GM23248 (cell line): Measurements from ENCODE around the gene AHI1. TPM values are rescaled to one million over a fixed set of nuclear protein-coding genes. Genes with fewer than 3 reads are reported as not detected.

Experiments
- DNase-seq: peaks from one replicate; pipeline ENCODE4 v3.0.0-alpha.2; 2015
- H2AFZ ChIP-seq: fragments of 200-600 bp; sonication (generic); 2 replicates; pipeline ENCODE4 v1.6.1; 2016; ENCODE audit warnings: antibody characterized with exemption
- H3F3A ChIP-seq: fragments of 200-600 bp; sonication (generic); 2 replicates; pipeline ENCODE4 v1.6.1; 2016; ENCODE audit warnings: mild to moderate bottlenecking, antibody characterized with exemption, mixed run types; ENCODE audit not compliant: insufficient read depth
- H3K27ac ChIP-seq: fragments of 200-600 bp; sonication (generic); 2 replicates; pipeline ENCODE4 v1.5.1; 2016; ENCODE audit warnings: mild to moderate bottlenecking
- H3K27me3 ChIP-seq: fragments of 200-600 bp; sonication (generic); replicated peaks from 2 replicates; pipeline ENCODE4 v1.6.1; 2016; ENCODE audit warnings: mild to moderate bottlenecking; ENCODE audit not compliant: insufficient read depth
- H3K36me3 ChIP-seq: fragments of 200-600 bp; sonication (generic); 2 replicates; pipeline ENCODE4 v1.6.1; 2016; ENCODE audit warnings: low read depth, mild to moderate bottlenecking
- H3K4me1 ChIP-seq: fragments of 200-600 bp; sonication (generic); 2 replicates; pipeline ENCODE4 v1.6.1; 2016; ENCODE audit warnings: mild to moderate bottlenecking; ENCODE audit not compliant: insufficient read depth
- H3K4me2 ChIP-seq: fragments of 200-600 bp; sonication (generic); one replicate; pipeline ENCODE4 v1.6.1; 2016; ENCODE audit warnings: mild to moderate bottlenecking; ENCODE audit not compliant: unreplicated experiment
- H3K4me3 ChIP-seq: fragments of 200-600 bp; sonication (generic); 2 replicates; pipeline ENCODE4 v1.5.1; 2016; ENCODE audit warnings: mild to moderate bottlenecking
- H3K79me2 ChIP-seq: fragments of 200-600 bp; sonication (generic); 2 replicates; pipeline ENCODE4 v1.6.1; 2016; ENCODE audit warnings: mild to moderate bottlenecking; ENCODE audit not compliant: insufficient read depth
- H3K9ac ChIP-seq: fragments of 200-600 bp; sonication (generic); 2 replicates; pipeline ENCODE4 v1.6.1; 2016; ENCODE audit warnings: mild to moderate bottlenecking
- H3K9me2 ChIP-seq: fragments of 200-600 bp; sonication (generic); 2 replicates; pipeline ENCODE4 v1.6.1; 2016; ENCODE audit warnings: mixed run types, mild to moderate bottlenecking, moderate library complexity; ENCODE audit not compliant: insufficient read depth
- H3K9me3 ChIP-seq: fragments of 200-600 bp; sonication (generic); one replicate; pipeline ENCODE4 v1.6.1; 2017; ENCODE audit warnings: low read depth
- H4K20me1 ChIP-seq: fragments of 200-600 bp; sonication (generic); 2 replicates; pipeline ENCODE4 v1.6.0; 2016; ENCODE audit not compliant: insufficient read depth
- EZH2 ChIP-seq: fragments of 200-600 bp; sonication (generic); IDR thresholded peaks from 2 replicates; pipeline ENCODE4 v1.6.1; 2018; ENCODE audit warnings: antibody characterized with exemption, mild to moderate bottlenecking; ENCODE audit not compliant: insufficient read depth, poor library complexity, severe bottlenecking
- EZH2phosphoT487 ChIP-seq: fragments of 200-600 bp; sonication (generic); IDR thresholded peaks from 2 replicates; pipeline ENCODE4 v1.6.1; 2018; ENCODE audit warnings: antibody characterized with exemption, moderate library complexity, mild to moderate bottlenecking, low read depth; ENCODE audit not compliant: insufficient read depth
- WGBS, 2 experiments: methylation state at CpG; one replicate each; pipeline ENCODE4 v1.1.6; 2015 to 2017; ENCODE audit warnings: low lambda C conversion rate in 2 of 2, low coverage in 1 of 2; ENCODE audit errors: missing lambda C conversion rate in 2 of 2; 5-methylcytosine and 5-hydroxymethylcytosine counted together
- in situ Hi-C: fragments of 300-500 bp; cut with MboI; formaldehyde crosslinking; loops from 2 replicates; pipeline ENCODE4 v1.15.0; 2020
- polyA plus RNA-seq: library from polyadenylated mRNA; unstranded; fragments of >200 nt; fragmentation: Nextera tagmentation; extraction: Ambion mirVana; gene quantifications from 2 replicates; pipeline ENCODE4 v1.2.1, GENCODE V29; 2016
- total RNA-seq: library from RNA; depleted of rRNA; stranded (reverse); fragments of >200 nt; shearing (Covaris generic); gene quantifications from 2 replicates; pipeline ENCODE4 v1.2.3, GENCODE V29; 2014

Gene AHI1
- total and polyA plus RNA-seq, 2 experiments from 2014 or later: 11.1 to 25.9 TPM

DNA sequence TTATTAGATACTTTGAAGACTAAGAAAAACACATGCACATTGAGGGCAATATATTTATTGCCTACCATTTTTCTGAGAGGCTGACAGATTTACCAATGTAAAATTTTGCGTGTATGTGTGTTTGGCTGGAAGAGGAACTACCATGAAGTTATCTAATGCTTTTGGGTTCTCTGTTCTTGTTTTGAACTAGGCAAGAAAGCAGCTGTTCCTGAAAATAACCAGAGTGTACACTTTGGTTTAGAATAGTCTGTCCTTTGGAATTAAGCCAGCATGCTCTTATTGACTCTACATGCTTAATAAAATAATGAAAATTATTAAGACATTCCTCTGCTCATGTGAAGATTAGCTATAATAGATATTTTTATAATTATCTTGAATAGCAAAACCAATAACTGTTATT lies 187.2 kb downstream of the AHI1 start:
- H3K27me3 ChIP-seq: no peaks in the 10 kb centered on the region
- no peaks in the 10 kb centered on the region for H3F3A ChIP-seq
- no peak overlapping the region for H3K9ac ChIP-seq
- no peak overlapping the region for H2AFZ ChIP-seq
- H3K4me1 ChIP-seq: no peaks in the 10 kb centered on the region
- WGBS, 2 experiments: 95 to 97% methylated on average over 1 of the region's 1 CpG
- no peak for DNase-seq
- H3K4me2 ChIP-seq: no peak overlapping the region
- no peak for TF ChIP-seq EZH2phosphoT487
- TF ChIP-seq EZH2: no peak
- H3K9me3 ChIP-seq: no peaks in the 10 kb centered on the region
- no peaks in the 10 kb centered on the region for H3K79me2 ChIP-seq
- no peaks in the 10 kb centered on the region for H3K9me2 ChIP-seq
- no peaks in the 10 kb centered on the region for H4K20me1 ChIP-seq
- in situ Hi-C loops: no loop called here
- H3K27ac ChIP-seq: no peak overlapping the region
- 0 out of 2 replicates have a peak, but pooled peaks cover 3% of the 10 kb centered on the region for H3K36me3 ChIP-seq
- no peak overlapping the region for H3K4me3 ChIP-seq

DNA sequence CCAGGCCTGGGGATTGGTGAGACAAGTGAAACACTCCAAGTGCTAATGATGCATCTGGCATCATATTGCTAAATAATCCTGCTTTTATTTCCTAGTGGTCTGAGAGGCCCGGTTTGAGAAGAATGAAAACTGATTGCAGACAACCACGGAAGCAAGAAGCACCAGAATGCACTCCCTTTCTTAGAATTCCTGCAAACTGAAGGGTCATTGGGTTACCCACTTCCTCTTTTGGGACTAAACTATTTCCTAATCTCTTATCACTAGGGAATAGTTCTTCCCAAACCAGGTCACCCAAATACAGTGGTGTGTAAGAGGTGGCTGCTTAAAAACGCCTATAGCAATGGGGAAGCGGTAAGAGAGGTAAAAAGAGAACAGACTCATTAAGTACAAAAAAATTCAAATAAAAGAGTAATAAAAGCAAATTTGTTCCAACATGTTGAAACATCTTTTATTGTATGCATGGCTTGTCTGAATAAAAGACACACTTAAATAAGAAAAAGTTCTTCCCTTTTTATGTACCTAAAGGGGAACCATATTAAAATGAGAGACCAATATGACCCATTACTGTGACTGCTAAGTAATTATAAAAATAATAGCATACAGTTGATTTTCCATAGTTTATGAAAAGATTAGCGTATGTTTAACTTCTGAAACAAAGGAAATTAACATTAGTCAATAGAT lies 190.7 kb downstream of the AHI1 start:
- H3K79me2 ChIP-seq: no peaks in the 10 kb centered on the region
- H4K20me1 ChIP-seq: no peaks in the 10 kb centered on the region
- no peaks in the 10 kb centered on the region for H3F3A ChIP-seq
- TF ChIP-seq EZH2phosphoT487: no peak
- TF ChIP-seq EZH2: no peak
- no peaks in the 10 kb centered on the region for H3K9me3 ChIP-seq
- DNase-seq: no peak
- no peak overlapping the region for H3K9ac ChIP-seq
- no peak overlapping the region for H2AFZ ChIP-seq
- no peaks in the 10 kb centered on the region for H3K27me3 ChIP-seq
- H3K4me1 ChIP-seq: no peaks in the 10 kb centered on the region
- H3K4me2 ChIP-seq: no peak overlapping the region
- no peak overlapping the region for H3K27ac ChIP-seq
- H3K9me2 ChIP-seq: no peaks in the 10 kb centered on the region
- WGBS, 2 experiments: 91% methylated on average over 5 of the region's 5 CpGs
- H3K4me3 ChIP-seq: no peak overlapping the region
- 0 out of 2 replicates have a peak, but pooled peaks cover 5% of the 10 kb centered on the region for H3K36me3 ChIP-seq
- in situ Hi-C loops: no loop called here

DNA sequence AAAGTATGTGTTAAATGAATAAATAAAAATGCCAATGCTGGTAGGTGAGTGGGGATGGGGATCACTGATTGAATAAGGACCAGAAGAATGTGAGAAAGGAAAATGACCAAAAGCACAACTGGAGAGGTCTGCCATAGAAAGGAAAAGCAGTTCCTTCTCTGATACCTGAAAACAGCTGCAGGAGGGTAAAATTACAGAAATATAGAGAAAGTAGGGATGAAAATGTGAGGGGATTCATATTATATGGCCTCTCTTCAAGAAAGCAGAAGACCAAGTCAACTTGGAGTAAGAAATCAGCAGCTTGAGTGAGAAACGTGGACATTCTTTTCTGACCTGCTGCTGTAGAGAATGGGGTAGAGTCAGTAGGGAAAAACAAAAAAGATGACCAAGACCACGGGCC lies 191.4 kb downstream of the AHI1 start:
- 0 out of 2 replicates have a peak, but pooled peaks cover 5% of the 10 kb centered on the region for H3K36me3 ChIP-seq
- H3K4me2 ChIP-seq: no peak overlapping the region
- no peaks in the 10 kb centered on the region for H4K20me1 ChIP-seq
- peaks cover 4% of the 10 kb centered on the region for H3F3A ChIP-seq
- no peak overlapping the region for H2AFZ ChIP-seq
- 98 to 100% methylated on average over 2 of the region's 2 CpGs for WGBS, 2 experiments
- no peak for TF ChIP-seq EZH2
- no peak for TF ChIP-seq EZH2phosphoT487
- H3K9me3 ChIP-seq: no peaks in the 10 kb centered on the region
- no peaks in the 10 kb centered on the region for H3K79me2 ChIP-seq
- peaks cover 3% of the 10 kb centered on the region for H3K4me1 ChIP-seq
- no peak overlapping the region for H3K4me3 ChIP-seq
- in situ Hi-C loops: no loop called here
- H3K27me3 ChIP-seq: no peaks in the 10 kb centered on the region
- no peak for DNase-seq
- no peak overlapping the region for H3K27ac ChIP-seq
- no peak overlapping the region for H3K9ac ChIP-seq
- H3K9me2 ChIP-seq: no peaks in the 10 kb centered on the region

DNA sequence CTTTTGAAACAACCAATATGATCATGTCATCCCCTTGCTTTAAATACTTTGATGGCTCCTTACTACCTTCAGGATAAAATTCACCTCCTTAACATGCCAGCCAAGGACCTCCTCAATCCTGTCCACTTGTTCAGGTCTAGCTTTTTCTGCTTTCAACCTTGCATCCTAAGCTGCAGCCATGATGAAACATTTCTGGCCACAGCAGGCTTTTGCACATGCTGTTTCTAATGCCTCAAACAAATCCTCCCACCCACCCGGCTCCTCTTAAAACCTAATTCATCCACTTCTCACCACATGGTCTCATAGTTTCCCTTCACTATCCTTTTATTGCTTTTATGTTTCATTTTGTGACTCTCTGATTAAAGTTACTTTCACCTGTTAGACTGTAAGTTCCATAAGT lies 191.9 kb downstream of the AHI1 start:
- in situ Hi-C loops: no loop called here
- WGBS, 2 experiments: 100% methylated on average over 1 of the region's 1 CpG
- H3K27ac ChIP-seq: no peak overlapping the region

More for the DNA sequence above, 191.9 kb downstream of the AHI1 start:
- Histone ChIP-seq H3K9me3 (no peaks in the 10 kb centered on the region), H3K79me2 (no peaks in the 10 kb centered on the region), H3K4me3 (no peak overlapping the region), H3K27me3 (no peaks in the 10 kb centered on the region), H3F3A (peaks cover 9% of the 10 kb centered on the region), H2AFZ (no peak overlapping the region), H3K9me2 (no peaks in the 10 kb centered on the region), H3K9ac (no peak overlapping the region), H3K4me1 (peaks cover 8% of the 10 kb centered on the region), H4K20me1 (no peaks in the 10 kb centered on the region), H3K36me3 (0 out of 2 replicates have a peak, but pooled peaks cover 5% of the 10 kb centered on the region), H3K4me2 (no peak overlapping the region)
- DNase-seq: no peak
- TF ChIP-seq EZH2 (no peak), EZH2phosphoT487 (no peak)
